ENCODE measurements around the gene KDM2A.
"Not testable (repeated sequence)": the region's sequence is repeated elsewhere in the genome, so short reads cannot be mapped to it uniquely, and the experiment has no call there.

Gene KDM2A

GRCh38 chr11:67174311-67174710 lies 55.2 kb downstream of the KDM2A start:
- Histone ChIP-seq H3K9me3 (replicated peaks in 1 of 11) (no peaks in the 10 kb centered on the region), H4K20me1 (peaks cover 96 to 100% (median 100%) of the 10 kb centered on the region in 11 experiments), H3K4me3 (no peak overlapping the region), H3K36me3 (peaks cover 30 to 83% (median 45%) of the 10 kb centered on the region in 11 experiments; a peak in 21 of 22 replicates), H3K27me3 (no peaks in the 10 kb centered on the region), H3K27ac (no peak overlapping the region), H3K9ac (no peak overlapping the region), H3K4me1 (peaks cover 0 to 18% (median 3%) of the 10 kb centered on the region in 10 experiments; a peak in 9 of 20 replicates), H3K4me2 (no peak overlapping the region)
- no peak for TF ChIP-seq Cebpa-rat (IDR thresholded peaks at IDR 0.05)

GRCh38 chr11:67177399-67178281 lies 58.6 kb downstream of the KDM2A start:
- H3K9ac ChIP-seq = no peak overlapping the region
- TF ChIP-seq Cebpa-rat (IDR thresholded peaks at IDR 0.05) = no peak
- H3K27me3 ChIP-seq = no peaks in the 10 kb centered on the region
- no peak overlapping the region for H3K4me3 ChIP-seq
- peaks cover 53 to 92% (median 68%) of the 10 kb centered on the region in 11 experiments for H3K36me3 ChIP-seq
- H3K9me3 ChIP-seq (replicated peaks in 1 of 11) = no peaks in the 10 kb centered on the region
- H3K4me2 ChIP-seq = no peak overlapping the region
- no peak overlapping the region for H3K27ac ChIP-seq
- peaks cover 76 to 100% (median 86%) of the 10 kb centered on the region in 11 experiments for H4K20me1 ChIP-seq
- peaks cover 0 to 7% (median 0%) of the 10 kb centered on the region in 10 experiments; a peak in 3 of 20 replicates for H3K4me1 ChIP-seq

- Histone ChIP-seq H3K9me3 (replicated peaks in 1 of 11) (no peaks in the 10 kb centered on the region), H3K4me3 (no peak overlapping the region), H3K4me1 (peaks cover 0 to 7% (median 0%) of the 10 kb centered on the region in 10 experiments; a peak in 3 of 20 replicates), H4K20me1 (peaks cover 70 to 100% (median 78%) of the 10 kb centered on the region in 11 experiments), H3K9ac (no peak overlapping the region), H3K27ac (no peak overlapping the region), H3K36me3 (peaks cover 54 to 92% (median 71%) of the 10 kb centered on the region in 11 experiments), H3K27me3 (no peaks in the 10 kb centered on the region), H3K4me2 (no peak overlapping the region)
- no peak for TF ChIP-seq Cebpa-rat (IDR thresholded peaks at IDR 0.05)
Measured at GRCh38 chr11:67178421-67178820, 59.4 kb downstream of the KDM2A start.

- no peak overlapping the region for H3K9ac ChIP-seq
- H3K4me3 ChIP-seq = no peak overlapping the region
- H3K4me2 ChIP-seq = no peak overlapping the region
- no peaks in the 10 kb centered on the region for H3K27me3 ChIP-seq
- H3K27ac ChIP-seq = no peak overlapping the region
- H3K36me3 ChIP-seq = peaks cover 54 to 92% (median 76%) of the 10 kb centered on the region in 11 experiments
- H3K4me1 ChIP-seq = peaks cover 0 to 4% (median 0%) of the 10 kb centered on the region in 10 experiments; a peak in 2 of 20 replicates
- H4K20me1 ChIP-seq = peaks cover 66 to 100% (median 73%) of the 10 kb centered on the region in 11 experiments
- no peak for TF ChIP-seq Cebpa-rat (IDR thresholded peaks at IDR 0.05)
- H3K9me3 ChIP-seq (replicated peaks in 1 of 11) = no peaks in the 10 kb centered on the region
Measured at GRCh38 chr11:67178878-67179277, 59.8 kb downstream of the KDM2A start.

GRCh38 chr11:67179892-67180490 lies 60.9 kb downstream of the KDM2A start:
- Histone ChIP-seq H3K4me1 (no peaks in the 10 kb centered on the region), H3K36me3 (peaks cover 60 to 97% (median 85%) of the 10 kb centered on the region in 11 experiments), H3K27me3 (no peaks in the 10 kb centered on the region), H3K9ac (no peak overlapping the region), H4K20me1 (peaks cover 55 to 92% (median 62%) of the 10 kb centered on the region in 11 experiments), H3K9me3 (replicated peaks in 1 of 11) (0 out of 22 replicates have a peak, but pooled peaks cover 0 to under 1% (median 0%) of the 10 kb centered on the region in 11 experiments), H3K4me2 (no peak overlapping the region), H3K27ac (no peak overlapping the region), H3K4me3 (no peak overlapping the region)
- TF ChIP-seq Cebpa-rat (IDR thresholded peaks at IDR 0.05) = no peak

- no peak overlapping the region for H3K27ac ChIP-seq
- H3K4me2 ChIP-seq = no peak overlapping the region
- peaks cover 0 to 10% (median 0%) of the 10 kb centered on the region in 10 experiments; a peak in 4 of 20 replicates for H3K4me1 ChIP-seq
- no peak overlapping the region for H3K9ac ChIP-seq
- no peak overlapping the region for H3K4me3 ChIP-seq
- no peaks in the 10 kb centered on the region for H3K9me3 ChIP-seq (replicated peaks in 1 of 11)
- H3K36me3 ChIP-seq = peaks cover 70 to 100% (median 95%) of the 10 kb centered on the region in 11 experiments
- H4K20me1 ChIP-seq = peaks cover 0 to 80% (median 5%) of the 10 kb centered on the region in 11 experiments; a peak in 9 of 22 replicates
- no peaks in the 10 kb centered on the region for H3K27me3 ChIP-seq
- TF ChIP-seq Cebpa-rat (IDR thresholded peaks at IDR 0.05) = no peak
Measured at GRCh38 chr11:67194096-67194495, 75.0 kb downstream of the KDM2A start.

GRCh38 chr11:67195971-67196456 lies 77.0 kb downstream of the KDM2A start:
- no peak overlapping the region for H3K4me3 ChIP-seq
- H3K4me2 ChIP-seq = no peak overlapping the region
- H3K36me3 ChIP-seq = peaks cover 74 to 100% (median 95%) of the 10 kb centered on the region in 11 experiments
- H3K9ac ChIP-seq = no peak overlapping the region
- H3K9me3 ChIP-seq (replicated peaks in 1 of 11) = no peaks in the 10 kb centered on the region
- peaks cover 0 to 87% (median 0%) of the 10 kb centered on the region in 11 experiments; a peak in 9 of 22 replicates for H4K20me1 ChIP-seq
- H3K27me3 ChIP-seq = no peaks in the 10 kb centered on the region
- no peak overlapping the region for H3K27ac ChIP-seq
- no peak for TF ChIP-seq Cebpa-rat (IDR thresholded peaks at IDR 0.05)
- no peaks in the 10 kb centered on the region for H3K4me1 ChIP-seq

GRCh38 chr11:67197606-67198005 lies 78.5 kb downstream of the KDM2A start:
- Histone ChIP-seq H3K4me2 (no peak overlapping the region), H3K9me3 (replicated peaks in 1 of 11) (no peaks in the 10 kb centered on the region), H4K20me1 (peaks cover 0 to 88% (median 0%) of the 10 kb centered on the region in 11 experiments; a peak in 9 of 22 replicates), H3K9ac (no peak overlapping the region), H3K4me1 (no peaks in the 10 kb centered on the region), H3K4me3 (no peak overlapping the region), H3K36me3 (peaks cover 82 to 100% (median 95%) of the 10 kb centered on the region in 11 experiments), H3K27me3 (no peaks in the 10 kb centered on the region), H3K27ac (no peak overlapping the region)
- TF ChIP-seq Cebpa-rat (IDR thresholded peaks at IDR 0.05) = no peak

GRCh38 chr11:67198781-67199180 lies 79.7 kb downstream of the KDM2A start:
- H3K9ac ChIP-seq; H3K4me3 ChIP-seq; H3K27ac ChIP-seq; H3K9me3 ChIP-seq (replicated peaks in 1 of 11); H3K27me3 ChIP-seq; H3K4me1 ChIP-seq; H3K4me2 ChIP-seq: not testable (repeated sequence)
- peaks cover 74 to 97% (median 90%) of the 10 kb centered on the region in 11 experiments for H3K36me3 ChIP-seq
- H4K20me1 ChIP-seq = peaks cover 0 to 88% (median 0%) of the 10 kb centered on the region in 11 experiments; a peak in 9 of 22 replicates

Measured in BLaER1 treated with 17β-estradiol and CSF1 and Interleukin-3, amounts not matched to agents 10 nM and 100 nM (cell line).